G401.6 (cell line): ENCODE results near the gene ATP9A.
"Not testable (repeated sequence)": the region's sequence is repeated elsewhere in the genome, so short reads cannot be mapped to it uniquely, and the experiment has no call there.

Experiments
- FAIRE-seq: peaks from 2 replicates; lab custom pipeline; 2012; peaks lifted over from hg19 to GRCh38; lab: Jason Lieb, UNC

ATP9A gene, protein sequence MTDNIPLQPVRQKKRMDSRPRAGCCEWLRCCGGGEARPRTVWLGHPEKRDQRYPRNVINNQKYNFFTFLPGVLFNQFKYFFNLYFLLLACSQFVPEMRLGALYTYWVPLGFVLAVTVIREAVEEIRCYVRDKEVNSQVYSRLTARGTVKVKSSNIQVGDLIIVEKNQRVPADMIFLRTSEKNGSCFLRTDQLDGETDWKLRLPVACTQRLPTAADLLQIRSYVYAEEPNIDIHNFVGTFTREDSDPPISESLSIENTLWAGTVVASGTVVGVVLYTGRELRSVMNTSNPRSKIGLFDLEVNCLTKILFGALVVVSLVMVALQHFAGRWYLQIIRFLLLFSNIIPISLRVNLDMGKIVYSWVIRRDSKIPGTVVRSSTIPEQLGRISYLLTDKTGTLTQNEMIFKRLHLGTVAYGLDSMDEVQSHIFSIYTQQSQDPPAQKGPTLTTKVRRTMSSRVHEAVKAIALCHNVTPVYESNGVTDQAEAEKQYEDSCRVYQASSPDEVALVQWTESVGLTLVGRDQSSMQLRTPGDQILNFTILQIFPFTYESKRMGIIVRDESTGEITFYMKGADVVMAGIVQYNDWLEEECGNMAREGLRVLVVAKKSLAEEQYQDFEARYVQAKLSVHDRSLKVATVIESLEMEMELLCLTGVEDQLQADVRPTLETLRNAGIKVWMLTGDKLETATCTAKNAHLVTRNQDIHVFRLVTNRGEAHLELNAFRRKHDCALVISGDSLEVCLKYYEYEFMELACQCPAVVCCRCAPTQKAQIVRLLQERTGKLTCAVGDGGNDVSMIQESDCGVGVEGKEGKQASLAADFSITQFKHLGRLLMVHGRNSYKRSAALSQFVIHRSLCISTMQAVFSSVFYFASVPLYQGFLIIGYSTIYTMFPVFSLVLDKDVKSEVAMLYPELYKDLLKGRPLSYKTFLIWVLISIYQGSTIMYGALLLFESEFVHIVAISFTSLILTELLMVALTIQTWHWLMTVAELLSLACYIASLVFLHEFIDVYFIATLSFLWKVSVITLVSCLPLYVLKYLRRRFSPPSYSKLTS

DNA sequence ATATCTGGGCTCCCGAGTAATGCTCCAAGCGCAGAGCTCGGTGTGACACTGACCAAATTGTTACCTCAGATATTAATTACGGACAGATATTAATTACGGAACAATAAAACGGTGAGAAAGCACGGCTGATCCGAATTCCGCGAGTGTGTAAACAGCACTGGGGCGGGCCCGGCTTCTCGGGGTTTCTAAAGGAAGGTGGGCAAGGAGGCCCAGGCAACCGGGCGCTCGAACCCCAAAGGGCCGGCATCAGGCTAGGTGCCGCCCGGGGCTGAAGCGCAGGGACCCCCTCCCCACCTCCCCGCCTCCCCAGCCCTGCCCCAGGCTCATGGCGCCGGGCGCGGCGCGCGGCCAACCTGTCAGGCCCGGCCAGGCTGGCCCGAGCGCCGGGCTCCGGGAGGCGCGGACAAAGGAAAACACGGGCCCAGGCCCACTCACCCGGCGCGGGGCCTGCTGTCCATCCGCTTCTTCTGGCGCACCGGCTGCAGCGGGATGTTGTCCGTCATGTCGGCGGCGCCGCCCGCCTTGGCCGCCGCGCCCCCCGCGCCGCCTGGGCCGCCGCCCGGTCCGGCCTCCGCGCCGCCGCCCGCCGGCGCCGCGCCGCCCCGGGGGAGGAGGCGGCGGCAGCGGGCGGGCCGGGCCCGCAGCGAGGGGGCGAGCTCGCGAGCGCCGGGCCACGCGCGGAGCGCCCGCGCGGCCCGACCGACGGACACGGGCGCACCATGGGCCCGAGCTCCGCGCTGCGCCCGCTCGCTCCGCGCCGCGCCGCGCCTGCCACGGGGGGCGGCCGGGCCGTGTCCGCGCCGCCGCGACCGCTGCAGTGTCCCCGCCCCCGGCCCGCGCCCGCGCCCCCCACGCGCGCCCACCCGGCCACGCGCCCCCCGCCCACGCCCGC is at the start of gene ATP9A:
Gene ATP9A (minus strand): TSS at position 524 of the 892 bp plus-strand sequence. CDS start 21 bp downstream, at position 503.
- FAIRE-seq = no peak

DNA sequence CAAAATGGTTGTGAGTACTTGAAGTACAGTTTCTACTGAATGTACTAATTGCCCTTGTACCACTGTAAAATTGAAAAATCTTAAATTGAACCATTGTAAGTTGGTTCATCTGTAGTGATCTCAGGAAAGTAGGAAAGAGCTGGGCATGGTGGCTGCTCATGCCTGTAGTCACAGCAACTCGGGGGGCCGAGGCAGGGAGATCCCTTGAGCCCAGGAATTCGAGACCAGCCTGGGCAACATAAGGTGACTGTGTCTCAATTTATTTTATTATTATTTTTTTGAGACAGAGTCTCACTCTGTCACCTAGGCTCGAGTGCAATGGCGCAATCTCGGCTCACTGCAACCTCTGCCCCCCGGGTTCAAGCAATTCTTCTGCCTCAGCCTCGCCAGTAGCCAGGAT is 48.7 kb upstream of the ATP9A start:
- not testable (repeated sequence) for FAIRE-seq

DNA sequence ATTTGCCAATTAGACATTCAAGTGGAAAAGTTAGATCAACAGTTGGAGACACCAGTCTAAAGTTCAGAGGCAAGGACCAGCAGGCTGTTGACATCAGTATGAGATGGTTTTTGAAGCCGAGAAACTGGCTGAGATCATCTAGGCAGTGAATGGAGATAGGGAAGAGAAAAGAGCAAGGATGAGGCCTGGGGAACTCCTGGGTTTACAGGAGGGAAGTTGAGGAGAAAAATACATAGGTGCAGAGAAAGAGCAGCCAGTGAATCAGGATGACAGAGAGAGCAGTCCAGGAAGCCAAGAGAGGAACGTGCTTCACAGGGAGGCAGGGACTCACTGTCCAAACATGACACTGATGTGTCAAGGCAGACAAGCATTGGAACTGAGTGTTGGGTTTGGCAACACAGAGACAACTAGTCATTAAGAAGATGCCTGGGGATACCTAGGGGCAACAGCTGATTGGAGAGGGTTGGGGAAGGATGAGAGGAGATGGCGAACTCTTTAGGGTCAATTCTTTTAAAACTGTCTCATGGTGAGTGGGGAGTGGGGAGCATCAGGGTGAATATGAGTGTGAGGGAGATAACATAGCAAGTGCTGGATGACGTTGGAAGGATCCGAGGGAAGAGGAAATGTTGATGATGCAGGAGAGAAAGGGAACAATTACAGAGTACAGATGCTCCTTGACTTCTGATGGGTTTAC is 47.3 kb upstream of the ATP9A start:
- no peak for FAIRE-seq

DNA sequence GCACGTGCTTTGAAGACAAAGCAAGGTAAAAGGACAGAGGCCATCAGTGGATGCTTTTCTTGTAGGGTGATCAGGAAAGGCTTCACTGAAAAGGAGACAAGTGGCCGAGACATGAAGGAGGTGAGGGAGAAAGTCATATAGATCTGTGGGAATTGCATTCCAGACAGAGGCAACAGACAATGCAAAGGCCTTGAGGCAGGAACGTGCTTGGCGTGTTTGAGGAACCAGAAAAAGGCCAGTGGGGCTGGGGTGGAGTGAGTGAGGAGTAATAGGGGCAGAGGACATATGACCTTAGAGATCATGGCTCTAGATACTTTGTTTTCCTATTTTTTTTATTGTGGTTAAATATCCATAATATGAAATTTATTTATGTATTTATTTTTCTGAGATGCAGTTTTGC is 44.7 kb upstream of the ATP9A start:
- FAIRE-seq = no peak

DNA sequence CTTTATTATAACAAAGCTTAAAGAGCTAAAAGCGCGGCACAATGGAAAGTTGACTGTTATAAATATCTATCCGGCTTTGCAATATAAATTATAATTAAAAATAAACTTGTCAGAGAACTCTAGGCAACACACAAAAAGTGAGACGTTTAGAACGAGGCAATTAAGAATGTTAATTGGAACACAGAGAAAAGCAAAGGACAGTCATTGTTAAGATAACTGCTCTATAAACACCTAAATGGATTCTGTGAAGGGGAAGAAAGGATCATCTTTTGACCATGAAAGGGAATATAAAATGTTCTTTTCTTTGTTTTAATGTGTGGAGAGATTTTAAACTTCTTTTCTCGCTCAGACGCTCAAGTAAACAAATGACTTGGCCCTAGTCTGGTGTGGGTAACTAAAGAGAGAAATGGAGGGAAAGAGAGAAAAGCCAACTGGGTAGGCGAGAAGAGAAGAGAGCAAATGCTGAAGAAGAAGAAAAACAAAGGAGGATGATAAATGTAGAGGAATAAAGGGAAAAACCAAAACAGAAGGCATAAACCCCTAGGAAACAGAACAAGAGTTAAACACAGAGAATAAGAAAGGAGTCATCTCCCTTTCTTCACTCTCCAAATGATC is 43.4 kb upstream of the ATP9A start:
- no peak for FAIRE-seq

DNA sequence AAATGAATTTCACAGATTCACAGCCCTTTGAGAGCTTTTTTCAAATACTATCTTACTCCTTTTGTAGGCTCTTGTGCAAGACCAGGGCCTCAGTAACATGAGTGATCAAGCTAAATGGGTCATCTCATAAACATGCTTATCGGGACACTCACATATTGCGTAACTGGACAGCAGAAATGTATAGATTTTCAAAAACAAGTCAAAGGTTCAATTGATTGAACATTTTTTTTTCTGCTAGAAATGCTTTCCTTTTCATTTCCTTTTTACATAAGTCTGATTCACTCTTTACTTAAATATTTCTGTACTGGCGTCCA is 42.8 kb upstream of the ATP9A start:
- FAIRE-seq = no peak

DNA sequence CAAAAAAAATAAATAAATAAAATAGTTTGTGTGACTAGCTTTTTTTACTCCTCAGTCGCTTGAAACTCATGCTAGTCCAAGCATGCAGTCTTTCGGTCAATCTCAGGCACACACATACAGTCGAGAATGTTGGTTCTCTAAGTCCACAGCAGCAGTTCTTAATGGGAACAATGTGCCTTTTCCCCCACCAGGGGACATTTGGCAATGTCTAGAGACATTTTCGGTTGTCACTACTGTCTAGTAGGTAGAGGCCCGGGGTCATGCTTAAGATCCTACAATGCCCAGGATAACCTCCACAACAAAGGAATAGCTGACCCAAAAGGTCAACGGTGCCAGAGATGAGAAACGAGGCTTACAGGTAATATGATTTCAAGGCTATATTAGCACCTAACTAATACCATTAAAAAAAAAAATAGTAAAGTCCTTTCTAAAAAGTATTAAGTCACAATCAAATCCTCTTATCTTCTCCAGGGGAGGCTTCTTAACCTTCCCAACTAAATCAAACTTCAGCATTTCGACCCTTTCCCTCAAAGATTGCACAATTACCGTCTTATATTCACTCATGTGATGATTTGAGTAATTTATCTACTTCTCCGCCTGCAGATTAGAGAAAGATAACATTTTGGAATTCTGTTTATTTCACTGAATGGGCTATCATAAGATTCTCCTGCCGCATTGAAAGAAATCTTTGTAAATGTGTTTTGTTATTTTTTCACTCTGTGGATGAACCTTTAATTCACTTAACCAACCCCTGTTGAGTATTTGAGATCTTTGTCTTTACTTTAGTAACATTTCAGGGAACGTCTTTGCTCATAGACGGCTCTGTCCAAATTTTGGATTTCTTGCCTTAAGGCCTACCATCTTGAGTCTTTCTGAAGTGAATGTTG is 42.2 kb upstream of the ATP9A start:
- no peak for FAIRE-seq

DNA sequence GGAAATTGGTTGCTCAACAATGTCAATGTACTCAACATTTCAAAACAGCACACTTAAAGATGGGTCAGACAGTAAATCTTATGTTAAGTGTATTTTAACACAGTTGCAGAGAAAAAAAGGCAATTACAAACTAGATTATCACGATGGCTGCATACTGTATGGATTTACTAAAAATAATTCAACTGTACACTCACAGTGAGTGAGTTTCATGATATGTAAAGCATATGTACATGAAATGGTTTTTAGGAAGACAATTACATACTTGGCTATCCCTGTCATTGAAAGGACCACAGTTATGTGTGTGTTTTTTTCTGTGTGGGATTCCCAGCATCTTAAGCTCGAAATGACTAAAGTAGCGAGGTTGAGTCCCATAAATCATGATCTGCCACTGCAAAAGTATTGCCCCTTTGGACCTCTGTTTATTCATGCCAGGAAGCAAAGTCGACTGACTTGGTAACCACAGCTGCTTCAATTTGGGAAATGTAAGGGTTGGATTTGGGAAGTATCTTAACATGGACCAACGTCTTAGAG is 39.6 kb upstream of the ATP9A start:
- FAIRE-seq = no peak

DNA sequence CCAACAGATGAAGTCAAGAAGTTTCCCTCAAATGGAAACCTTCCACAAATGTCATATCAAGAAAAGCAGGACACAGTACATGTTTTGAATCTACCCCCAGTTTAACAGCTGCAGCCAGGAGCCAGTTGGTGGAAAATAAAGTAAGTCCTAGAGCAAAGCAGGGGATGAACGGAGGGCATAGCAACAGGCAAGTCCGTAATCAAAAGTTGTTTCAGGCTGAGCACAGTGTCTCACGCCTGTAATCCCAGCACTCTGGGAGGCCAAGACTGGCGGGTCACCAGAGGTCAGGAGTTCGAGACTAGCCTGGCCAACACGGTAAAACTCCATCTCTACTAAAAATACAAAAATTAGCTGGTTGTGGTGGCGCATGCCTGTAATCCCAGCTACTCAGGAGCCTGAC is 36.6 kb upstream of the ATP9A start:
- FAIRE-seq = peak; percentile 89

DNA sequence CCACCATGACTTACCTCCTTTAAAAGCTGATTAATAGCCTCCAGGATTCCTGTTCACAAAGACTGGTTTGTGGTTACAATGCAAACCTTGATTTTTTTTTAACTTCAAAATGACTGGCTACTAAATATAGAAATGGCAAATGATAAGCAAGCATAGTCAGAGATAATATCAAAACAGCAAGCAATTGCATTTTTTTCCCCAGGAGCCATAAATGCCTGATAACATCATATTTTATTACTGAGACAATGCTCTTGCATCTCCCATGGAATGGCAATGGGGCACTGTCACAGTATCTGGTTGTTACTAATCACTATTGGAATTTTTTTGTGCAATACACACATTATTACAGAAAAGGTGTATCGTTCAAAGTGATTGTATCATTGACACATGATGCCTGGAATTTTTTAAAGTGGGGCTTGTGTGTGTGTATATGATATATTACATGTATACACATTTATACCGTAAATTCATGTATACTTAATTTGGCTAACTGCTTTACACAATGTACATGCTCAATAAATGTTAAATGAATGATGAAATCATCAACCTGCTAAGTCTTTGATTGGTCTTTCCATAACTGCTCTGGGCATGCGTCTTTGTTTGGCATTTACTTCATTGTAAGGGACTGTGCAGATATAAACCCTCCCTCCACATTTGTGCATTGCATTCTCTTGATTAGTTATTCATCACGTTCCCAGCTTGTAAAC is 35.1 kb upstream of the ATP9A start:
- no peak for FAIRE-seq

DNA sequence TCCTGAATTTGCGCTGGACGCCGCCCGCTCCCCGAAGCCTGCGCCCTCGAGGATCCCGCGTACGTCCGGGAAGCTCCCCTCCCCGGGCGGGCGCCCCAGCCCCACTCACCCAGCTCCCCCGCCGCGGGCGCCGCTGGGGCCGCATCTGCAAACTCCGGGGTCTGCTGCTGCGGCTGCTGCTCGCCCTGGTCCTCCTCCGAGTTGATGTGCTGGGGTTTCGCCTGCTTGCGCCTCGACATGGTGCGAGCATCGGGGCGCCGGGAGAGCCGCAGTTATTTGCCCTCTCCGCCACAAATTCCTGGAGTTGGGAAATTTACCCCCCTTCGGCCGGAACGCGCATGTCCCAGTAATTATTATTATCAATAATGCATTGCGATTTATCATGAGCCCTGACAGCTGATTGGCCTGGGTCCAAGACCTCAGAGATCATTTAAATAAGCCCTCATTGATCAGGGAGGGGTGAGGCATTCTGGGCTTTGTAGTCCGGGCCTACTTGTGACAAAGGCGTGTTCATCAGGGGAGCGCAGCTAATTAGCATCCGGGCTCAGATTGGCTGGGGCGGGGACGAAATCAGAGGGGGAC is 34.1 kb upstream of the ATP9A start, which contains the start of gene SALL4:
Gene SALL4 (minus strand): TSS at position 352 of the 582 bp plus-strand sequence. CDS start 113 bp downstream, at position 239.
- FAIRE-seq = peak; percentile 100

DNA sequence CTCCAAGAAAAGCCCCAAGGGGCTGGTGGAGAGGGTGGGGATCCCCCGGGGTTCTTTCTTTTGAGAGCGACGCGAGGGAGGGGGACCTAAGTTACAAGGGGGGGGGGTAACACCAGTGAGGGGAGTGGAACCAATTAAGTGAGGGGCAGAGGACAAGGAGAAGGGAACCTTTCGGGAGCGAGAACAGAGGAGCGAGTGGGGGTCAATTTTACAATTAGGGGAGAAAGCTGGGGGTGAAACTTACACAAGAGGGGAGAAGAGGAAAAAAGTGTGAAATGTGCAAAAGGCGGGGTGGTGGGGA is 33.6 kb upstream of the ATP9A start:
- FAIRE-seq = no peak

DNA sequence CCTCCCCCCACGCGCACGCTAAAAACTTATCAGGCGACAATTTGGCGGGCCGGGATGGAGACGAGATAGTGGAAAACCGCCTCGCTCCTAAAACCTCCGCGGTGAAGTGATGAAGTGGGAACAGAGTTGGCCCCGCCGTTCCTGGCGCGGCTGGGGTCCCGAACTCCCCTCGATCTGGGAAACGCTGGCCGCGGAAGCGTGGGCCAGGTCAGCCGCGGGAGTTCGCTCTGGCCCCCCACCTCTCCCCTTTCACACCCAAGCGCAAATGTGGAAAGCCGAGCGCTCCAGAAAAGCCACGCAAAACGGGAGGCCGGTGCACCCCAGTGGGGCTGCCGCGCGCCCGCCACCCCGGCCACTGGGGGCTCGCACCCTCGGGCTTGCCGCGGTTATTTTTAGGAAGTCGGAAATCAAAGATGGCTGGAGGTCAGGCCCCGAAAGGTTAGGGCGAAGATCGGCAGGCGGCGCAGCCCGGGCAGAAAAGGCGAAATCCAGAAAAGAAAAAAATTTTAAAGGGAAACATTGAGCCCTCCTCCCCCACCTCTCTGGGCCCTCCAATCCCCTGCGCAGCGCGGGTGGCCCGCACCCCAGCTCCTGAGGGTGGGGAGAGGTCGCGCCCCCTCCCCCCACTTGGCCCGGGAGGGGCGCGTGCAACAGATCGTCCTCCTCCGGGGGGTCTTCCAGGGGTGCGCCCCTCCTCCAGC is 33.1 kb upstream of the ATP9A start:
- no peak for FAIRE-seq

DNA sequence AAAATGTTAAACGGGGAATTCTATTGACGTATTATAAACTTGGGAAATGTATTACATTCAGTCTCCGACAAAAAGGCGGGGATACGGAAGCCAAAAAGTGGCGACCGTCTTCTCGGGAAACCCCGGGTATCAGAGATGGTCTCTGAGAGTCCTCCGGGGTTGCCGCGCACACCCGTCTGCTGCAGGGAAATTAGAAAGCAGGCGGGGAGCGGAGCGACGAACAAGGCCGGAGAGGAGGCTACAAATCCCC is 32.6 kb upstream of the ATP9A start:
- FAIRE-seq = no peak

DNA sequence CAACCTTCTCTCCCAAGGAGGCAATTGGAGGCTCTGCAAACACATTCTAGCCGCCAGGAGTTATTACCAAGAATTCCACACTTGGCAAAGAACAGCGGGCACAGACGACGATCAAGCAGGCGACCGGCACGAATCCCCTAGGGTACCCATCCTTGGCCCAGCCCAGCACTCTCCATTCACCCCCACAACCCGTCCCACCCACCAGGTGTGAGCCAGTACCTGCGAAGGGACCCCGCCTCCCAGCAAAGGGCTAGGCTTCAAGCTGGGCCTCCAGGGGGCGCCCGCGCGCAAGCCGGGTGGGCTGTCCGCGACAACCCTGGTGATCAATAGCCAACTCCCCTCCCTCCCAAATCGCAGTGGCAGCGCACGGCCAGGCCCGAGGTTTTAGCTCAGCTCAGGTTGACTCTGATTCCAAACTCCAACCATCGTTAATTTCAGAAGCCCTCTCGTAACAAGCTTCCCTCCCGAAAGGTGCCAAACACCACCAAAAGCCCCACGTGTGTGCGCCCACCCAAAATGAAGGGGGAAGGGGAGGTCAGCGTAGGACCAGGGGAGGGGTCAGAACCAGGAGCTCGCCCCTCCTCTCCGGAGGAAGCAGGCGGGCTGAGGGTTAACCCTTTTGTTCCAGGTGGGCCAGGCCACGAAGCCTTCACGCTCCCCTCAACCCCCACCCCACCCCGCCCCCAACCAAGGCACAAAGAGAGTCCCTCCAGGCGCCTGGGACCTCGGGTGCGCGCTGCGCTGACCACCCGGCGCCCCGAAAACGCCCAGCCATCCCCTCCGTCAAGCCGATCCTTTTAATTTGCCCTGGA is 32.1 kb upstream of the ATP9A start:
- peak; percentile 82 for FAIRE-seq

DNA sequence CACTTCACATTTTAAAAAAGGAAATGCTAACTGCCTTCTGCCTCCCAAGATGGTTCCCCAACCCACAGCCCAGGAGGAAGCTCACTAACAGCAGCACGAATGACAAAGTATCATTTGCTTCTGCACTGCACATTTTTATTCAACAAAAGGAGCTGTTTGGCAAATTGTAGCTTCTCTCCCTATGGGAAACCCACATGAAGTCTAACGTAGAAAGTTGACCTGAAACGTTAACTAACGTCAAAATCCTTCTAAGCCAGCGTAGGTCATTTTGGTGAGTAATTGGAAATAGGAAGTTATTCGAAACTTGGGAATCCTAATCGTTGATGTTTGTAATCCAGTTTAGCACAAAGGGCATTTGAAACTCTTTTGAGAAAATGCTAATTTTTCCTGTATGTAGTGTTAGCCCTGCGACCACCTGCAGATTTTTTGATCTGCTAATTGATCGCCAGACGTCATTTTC is 31.2 kb upstream of the ATP9A start:
- peak; percentile 42 for FAIRE-seq

DNA sequence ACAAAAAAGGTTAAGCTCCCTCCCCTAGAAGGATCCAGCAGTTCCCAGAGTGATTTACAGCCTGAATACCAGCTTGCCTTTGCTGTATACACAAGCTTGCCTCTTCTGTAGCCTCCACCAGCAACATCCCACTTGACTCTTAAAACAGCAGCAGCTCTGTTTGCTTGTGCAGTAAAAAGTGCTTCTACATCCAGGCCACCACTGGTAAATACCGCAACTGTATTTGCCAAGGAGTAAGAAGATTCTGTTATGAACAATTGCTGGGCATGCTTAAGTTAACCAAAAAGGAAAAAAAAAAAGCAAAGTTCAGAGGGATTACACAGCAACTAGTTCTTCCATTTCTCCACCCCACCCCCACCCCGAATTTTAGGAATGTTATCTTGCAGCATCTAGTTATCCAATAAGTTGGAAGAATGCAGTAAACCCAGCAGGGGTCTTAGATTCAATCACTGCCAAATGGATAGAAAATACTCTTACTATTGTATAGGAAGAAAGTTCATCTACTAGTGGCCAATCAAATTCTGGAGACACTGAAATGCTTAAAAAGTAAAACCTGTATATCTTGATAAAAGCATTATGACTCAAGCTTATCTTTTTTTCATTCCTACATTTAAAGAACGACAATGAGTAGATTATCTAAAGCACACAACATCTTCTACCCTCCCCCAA is 29.3 kb upstream of the ATP9A start:
- FAIRE-seq = peak; percentile 98
